RWPE1 (cell line): Measurements from ENCODE around the gene SH3RF3.

ENCODE experiments used
- CTCF ChIA-PET: fragments of 350-600 bp; sonication (Branson Sonifier 250); formaldehyde crosslinking; extraction: SDS; loops from one replicate; lab custom pipeline; 2021; lab: Yijun Ruan, JAX
- POLR2A ChIA-PET: fragments of 400-600 bp; formaldehyde crosslinking; extraction: SDS; loops from one replicate; lab custom pipeline; 2020; ENCODE audit warnings: antibody characterized with exemption; ENCODE audit not compliant: low non-redundant PET; lab: Yijun Ruan, JAX
- DNase-seq: peaks from one replicate; pipeline ENCODE4 v3.0.0; 2012; ENCODE audit warnings: low spot score
- H3K27ac ChIP-seq: fragments of 450-650 bp; 2 replicates; pipeline ENCODE4 v1.5.1; 2017
- CTCF ChIP-seq: fragments of 450-650 bp; conservative IDR thresholded peaks from 2 replicates; pipeline ENCODE4 v1.5.1; 2017; ENCODE audit warnings: low read depth, mild to moderate bottlenecking

Gene SH3RF3

GRCh38 chr2:109428281-109428680 lies 299.3 kb downstream of the SH3RF3 start:
- CTCF ChIA-PET, result no interaction called here

DNA sequence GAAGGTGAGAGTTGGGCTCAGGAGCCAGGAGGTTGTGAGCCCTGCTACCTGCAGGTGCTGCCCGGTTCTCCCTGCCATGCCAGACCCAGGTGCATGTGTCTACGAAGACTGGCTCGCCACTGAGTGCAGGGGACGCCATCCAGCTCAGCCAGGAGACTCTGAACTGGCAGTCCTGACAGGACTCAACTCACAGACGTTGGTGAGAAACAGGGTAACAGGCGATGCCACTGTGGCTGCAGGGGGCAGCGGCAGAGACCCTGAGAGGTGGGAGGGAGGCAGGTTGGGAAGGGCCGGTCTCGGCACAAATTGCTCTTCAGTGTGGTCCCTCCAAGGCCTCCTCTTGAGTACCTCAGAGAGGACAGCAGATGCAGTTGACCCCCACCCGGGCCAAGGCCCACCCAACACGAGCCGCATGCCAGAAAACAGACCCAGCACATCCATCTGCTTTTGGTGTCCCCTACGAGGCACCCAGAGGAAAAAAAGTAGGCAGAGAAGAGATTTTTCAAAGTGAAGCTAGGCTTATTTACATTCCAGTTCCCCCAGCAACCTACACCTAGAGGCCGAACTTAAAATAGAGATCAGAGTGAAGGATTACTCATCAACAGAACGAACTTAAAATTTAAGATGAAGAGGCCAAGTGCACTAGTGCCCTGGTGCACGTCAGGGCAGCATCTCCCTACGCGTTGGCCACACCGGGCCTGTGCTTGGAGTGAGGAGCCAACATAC lies 300.0 kb downstream of the SH3RF3 start:
- no peak for DNase-seq
- H3K27ac ChIP-seq, result no peak overlapping the region
- POLR2A ChIA-PET, result no interaction called here
- TF ChIP-seq CTCF, result no peak
- CTCF ChIA-PET, result no interaction called here

More at GRCh38 chr2:109428281-109428680, 299.3 kb downstream of the SH3RF3 start:
- no peak for DNase-seq
- no peak overlapping the region for H3K27ac ChIP-seq
- POLR2A ChIA-PET, result no interaction called here
- TF ChIP-seq CTCF, result no peak

DNA sequence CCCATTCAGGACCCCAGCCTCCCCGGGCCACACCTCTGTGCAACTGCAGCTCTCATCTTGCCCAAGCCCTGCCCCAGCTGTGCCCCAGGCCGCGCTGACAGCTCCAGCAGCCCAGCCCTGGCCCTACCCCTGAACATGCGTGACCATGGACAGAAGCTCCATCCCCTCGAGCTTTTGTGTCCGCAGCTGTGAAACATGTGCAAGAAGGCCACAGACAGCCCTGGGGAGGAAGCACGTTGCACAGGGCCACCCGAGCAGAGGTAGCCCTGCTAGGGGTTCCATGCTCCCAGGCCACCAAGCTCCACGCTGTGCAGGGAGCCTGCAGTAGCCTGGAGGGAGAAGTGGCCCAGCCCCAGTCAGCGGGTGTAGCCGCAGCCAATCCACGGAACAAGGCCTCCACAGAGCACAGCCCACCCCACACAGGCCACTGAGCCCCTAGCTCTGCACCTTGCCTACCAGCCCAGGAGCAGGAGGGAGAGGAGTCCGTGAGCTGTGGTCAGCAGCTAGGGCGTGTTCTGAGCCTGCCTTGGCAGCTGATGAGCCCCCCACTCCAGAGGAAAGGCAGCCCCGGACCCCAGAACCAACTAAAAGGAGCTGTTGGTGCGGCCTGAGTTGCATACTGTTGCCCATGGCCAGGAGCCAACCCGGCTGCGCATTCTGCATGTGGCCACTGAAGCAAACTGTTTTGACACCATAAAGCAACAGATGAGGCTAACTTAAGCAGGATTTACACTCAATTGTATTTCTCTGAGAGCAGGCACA lies 300.7 kb downstream of the SH3RF3 start:
- ChIA-PET POLR2A (no interaction called here), CTCF (no interaction called here)
- H3K27ac ChIP-seq, result no peak overlapping the region
- no peak for DNase-seq
- TF ChIP-seq CTCF, result no peak

GRCh38 chr2:109430329-109430636 lies 301.3 kb downstream of the SH3RF3 start:
- no peak for DNase-seq
- no peak for TF ChIP-seq CTCF
- ChIA-PET CTCF (no interaction called here), POLR2A (no interaction called here)
- H3K27ac ChIP-seq, result no peak overlapping the region

- no peak overlapping the region for H3K27ac ChIP-seq
- CTCF ChIA-PET, result no interaction called here
- TF ChIP-seq CTCF, result no peak
- DNase-seq, result no peak
- POLR2A ChIA-PET, result no interaction called here
Observed at GRCh38 chr2:109432421-109432820, 303.4 kb downstream of the SH3RF3 start.

- POLR2A ChIA-PET, result no interaction called here
Observed at GRCh38 chr2:109433486-109433885, 304.5 kb downstream of the SH3RF3 start.

More at GRCh38 chr2:109433486-109433885, 304.5 kb downstream of the SH3RF3 start:
- no peak for TF ChIP-seq CTCF
- H3K27ac ChIP-seq, result no peak overlapping the region
- DNase-seq, result no peak
- CTCF ChIA-PET, result no interaction called here
